ENCODE measurements around the gene HMGCS2.

The HMGCS2 gene

GRCh38 chr1:119702384-119702783, 66.3 kb downstream of the HMGCS2 start:
- no peak for DNase-seq (ENCODE audit: low read depth)
- TF ChIP-seq, protein P1, sequence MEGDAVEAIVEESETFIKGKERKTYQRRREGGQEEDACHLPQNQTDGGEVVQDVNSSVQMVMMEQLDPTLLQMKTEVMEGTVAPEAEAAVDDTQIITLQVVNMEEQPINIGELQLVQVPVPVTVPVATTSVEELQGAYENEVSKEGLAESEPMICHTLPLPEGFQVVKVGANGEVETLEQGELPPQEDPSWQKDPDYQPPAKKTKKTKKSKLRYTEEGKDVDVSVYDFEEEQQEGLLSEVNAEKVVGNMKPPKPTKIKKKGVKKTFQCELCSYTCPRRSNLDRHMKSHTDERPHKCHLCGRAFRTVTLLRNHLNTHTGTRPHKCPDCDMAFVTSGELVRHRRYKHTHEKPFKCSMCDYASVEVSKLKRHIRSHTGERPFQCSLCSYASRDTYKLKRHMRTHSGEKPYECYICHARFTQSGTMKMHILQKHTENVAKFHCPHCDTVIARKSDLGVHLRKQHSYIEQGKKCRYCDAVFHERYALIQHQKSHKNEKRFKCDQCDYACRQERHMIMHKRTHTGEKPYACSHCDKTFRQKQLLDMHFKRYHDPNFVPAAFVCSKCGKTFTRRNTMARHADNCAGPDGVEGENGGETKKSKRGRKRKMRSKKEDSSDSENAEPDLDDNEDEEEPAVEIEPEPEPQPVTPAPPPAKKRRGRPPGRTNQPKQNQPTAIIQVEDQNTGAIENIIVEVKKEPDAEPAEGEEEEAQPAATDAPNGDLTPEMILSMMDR (IDR thresholded peaks at IDR 0.05; ENCODE audit: low read depth, low read length, missing control alignments): no peak
- no peak overlapping the region for H3K4me3 ChIP-seq (ENCODE audit: low read depth, low read length)
- in situ Hi-C loops (cut with HindIII; ENCODE audit: low sequenced_read_pairs): no loop called here

- in situ Hi-C loops (cut with HindIII; ENCODE audit: low sequenced_read_pairs): no loop called here
- TF ChIP-seq, protein P1 (IDR thresholded peaks at IDR 0.05; ENCODE audit: low read depth, low read length, missing control alignments): no peak
- H3K4me3 ChIP-seq (ENCODE audit: low read depth, low read length): no peak overlapping the region
- no peak for DNase-seq (ENCODE audit: low read depth)
Measured at GRCh38 chr1:119701659-119702058, 67.0 kb downstream of the HMGCS2 start.

- H3K4me3 ChIP-seq (ENCODE audit: low read depth, low read length): no peak overlapping the region
- DNase-seq (ENCODE audit: low read depth): no peak
- in situ Hi-C loops (cut with HindIII; ENCODE audit: low sequenced_read_pairs): no loop called here
Measured at GRCh38 chr1:119700326-119700725, 68.4 kb downstream of the HMGCS2 start.

More at GRCh38 chr1:119700326-119700725, 68.4 kb downstream of the HMGCS2 start:
- TF ChIP-seq, protein P1 (IDR thresholded peaks at IDR 0.05; ENCODE audit: low read depth, low read length, missing control alignments): no peak
